Measurements from ENCODE around the gene KRTDAP.
A peak's percentile ranks its signal among the peaks of the same experiment; 100 is the strongest.

Gene KRTDAP

GRCh38 chr19:35490364-35490763 lies at the start of gene KRTDAP:
KRTDAP (minus strand) TSS chr19:35490464; CDS start chr19:35490442, 22 bp downstream.
- DNase-seq = no peak

- DNase-seq = no peak
Measured at GRCh38 chr19:35539850-35540249, 49.6 kb upstream of the KRTDAP start.

- DNase-seq = no peak
Measured at GRCh38 chr19:35539314-35539713, 49.0 kb upstream of the KRTDAP start.

- no peak for DNase-seq
Measured at GRCh38 chr19:35534803-35535480, 44.7 kb upstream of the KRTDAP start.

- DNase-seq = peak; percentile 46
Measured at GRCh38 chr19:35533822-35534392, 43.6 kb upstream of the KRTDAP start.

- DNase-seq = no peak
Measured at GRCh38 chr19:35533201-35533821, 43.0 kb upstream of the KRTDAP start, which contains the start of gene GAPDHS. GAPDHS (plus strand) TSS chr19:35533456; CDS start chr19:35533528, 72 bp downstream.

GRCh38 chr19:35531291-35531690 lies 41.0 kb upstream of the KRTDAP start:
- no peak for DNase-seq

- DNase-seq = no peak
Measured at GRCh38 chr19:35529241-35530218, 39.3 kb upstream of the KRTDAP start.

- DNase-seq = no peak
Measured at GRCh38 chr19:35528218-35529038, 38.2 kb upstream of the KRTDAP start, which contains the start of gene SBSN. SBSN (minus strand) TSS chr19:35528311; CDS start chr19:35528281, 30 bp downstream.

- no peak for DNase-seq
Measured at GRCh38 chr19:35525873-35526272, 35.6 kb upstream of the KRTDAP start.

GRCh38 chr19:35524181-35524837 lies 34.0 kb upstream of the KRTDAP start:
- DNase-seq = no peak

GRCh38 chr19:35522745-35523327 lies 32.6 kb upstream of the KRTDAP start:
- DNase-seq = no peak

GRCh38 chr19:35521124-35521743 lies 31.0 kb upstream of the KRTDAP start:
- no peak for DNase-seq

GRCh38 chr19:35519291-35519690 lies 29.0 kb upstream of the KRTDAP start:
- DNase-seq = no peak

- no peak for DNase-seq
Measured at GRCh38 chr19:35518313-35518712, 28.0 kb upstream of the KRTDAP start.

- no peak for DNase-seq
Measured at GRCh38 chr19:35517342-35517741, 27.1 kb upstream of the KRTDAP start.

GRCh38 chr19:35516310-35516709 lies 26.0 kb upstream of the KRTDAP start:
- DNase-seq = no peak

GRCh38 chr19:35514282-35514809 lies 24.1 kb upstream of the KRTDAP start:
- DNase-seq = no peak

GRCh38 chr19:35513628-35514281 lies 23.5 kb upstream of the KRTDAP start, which contains the start of gene DMKN:
DMKN (minus strand) TSS chr19:35513649; CDS start chr19:35513475, 174 bp downstream.
- no peak for DNase-seq

Measured in CD4-positive, alpha-beta T cell treated with Interferon gamma for 1 hour (primary cell).